OCI-LY1 (cell line): ENCODE data around the gene ZNF557.

ENCODE experiments used
- CTCF ChIP-seq: fragments of 200-600 bp; sonication (generic), shearing (Covaris generic); IDR thresholded peaks from 2 replicates; pipeline ENCODE4 v1.5.1; 2017; ENCODE audit warnings: mild to moderate bottlenecking, antibody characterized with exemption, low read length, moderate library complexity, mixed read lengths
- EZH2 ChIP-seq: fragments of 200-600 bp; sonication (generic), shearing (Covaris generic); IDR thresholded peaks from 2 replicates; pipeline ENCODE4 v1.8.0; 2017; ENCODE audit warnings: borderline replicate concordance, mixed run types, mild to moderate bottlenecking, antibody characterized with exemption, low read length, moderate library complexity, mixed read lengths

- TF ChIP-seq EZH2 (no peak), CTCF (no peak)
Observed at GRCh38 chr19:7072541-7072940, 3.0 kb downstream of the ZNF557 start.
